Activated CD8-positive, alpha-beta memory T cell treated with anti-CD3 and anti-CD28 coated beads, Interleukin-2, amount 50 U/mL, for 24 hours (primary cell): Measurements from ENCODE around the gene MYO1H.
"Not testable (repeated sequence)": the region's sequence is repeated elsewhere in the genome, so short reads cannot be mapped to it uniquely, and the experiment has no call there.

Experiments used
- DNase-seq: peaks from one replicate; pipeline ENCODE4 v3.0.0-alpha.2; 2020; ENCODE audit errors: extremely low read depth

MYO1H gene

DNA sequence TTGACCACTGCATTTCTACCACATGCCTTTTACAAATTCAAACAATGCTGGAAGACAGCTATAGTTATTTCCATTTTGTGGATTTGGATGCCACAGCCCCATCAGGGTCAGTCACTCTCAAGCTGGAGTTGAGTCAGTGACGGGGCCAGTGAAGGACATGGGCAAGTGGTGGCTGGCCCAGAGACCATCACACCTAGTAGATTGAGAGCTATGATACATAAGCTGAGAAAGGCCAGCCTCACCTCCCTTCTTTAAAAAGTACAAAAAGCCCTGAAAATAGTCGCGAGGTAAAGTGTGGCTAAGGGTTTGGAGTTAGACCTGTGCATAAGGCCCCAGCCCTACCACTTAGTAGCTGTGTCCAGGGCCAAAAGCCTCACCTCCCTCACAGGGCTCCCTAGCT is 125.3 kb downstream of the MYO1H start:
- DNase-seq = no peak

DNA sequence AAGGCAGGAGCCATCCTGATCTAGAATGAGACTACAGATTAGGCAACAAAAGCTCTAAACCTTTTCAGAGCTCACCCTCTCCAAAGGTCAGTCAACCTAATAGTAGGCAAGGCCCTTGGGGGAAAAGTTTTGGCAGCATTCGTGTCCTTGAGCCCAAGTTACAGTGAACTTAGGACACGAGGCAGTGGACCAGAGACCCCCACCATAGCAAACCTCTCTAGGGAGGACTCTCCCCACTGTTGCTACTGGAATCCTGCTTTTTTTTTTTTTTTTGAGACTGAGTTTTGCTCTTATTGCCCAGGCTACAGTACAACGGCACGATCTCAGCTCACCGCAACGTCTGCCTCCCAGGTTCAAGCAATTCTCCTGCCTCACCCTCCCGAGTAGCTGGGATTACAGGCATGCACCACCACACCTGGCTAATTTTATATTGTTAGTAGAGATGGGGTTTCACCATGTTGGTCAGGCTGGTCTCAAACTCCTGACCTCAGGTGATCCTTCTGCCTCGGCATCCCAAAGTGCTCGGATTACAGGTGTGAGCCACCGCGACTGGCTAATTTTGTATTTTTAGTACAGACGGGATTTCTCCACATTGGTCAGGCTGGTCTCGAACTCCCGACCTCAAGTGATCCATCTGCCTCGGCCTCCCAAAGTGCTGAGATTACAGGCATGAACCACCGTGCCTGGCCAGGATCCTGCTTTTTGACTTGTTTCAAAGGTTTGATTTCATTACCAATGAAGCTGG is 126.0 kb downstream of the MYO1H start:
- DNase-seq = not testable (repeated sequence)

DNA sequence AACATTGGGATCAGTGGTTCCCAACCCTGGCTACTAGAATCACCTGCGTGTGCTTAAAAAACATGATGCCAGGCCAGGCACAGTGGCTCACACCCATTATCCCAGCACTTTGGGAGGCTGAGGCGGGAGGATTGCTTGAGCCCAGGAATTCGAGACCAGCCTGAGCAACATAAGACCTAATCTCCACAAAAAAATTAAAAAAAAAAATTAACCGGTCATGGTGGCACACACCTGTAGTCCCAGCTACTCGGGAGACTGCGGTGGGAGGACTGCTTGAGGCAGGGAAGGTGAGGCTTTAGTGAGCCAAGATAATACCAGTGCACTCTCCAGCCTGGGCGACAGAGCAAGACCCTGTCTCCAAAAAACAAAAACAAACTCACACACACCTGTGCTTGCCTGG is 127.4 kb downstream of the MYO1H start:
- no peak for DNase-seq

DNA sequence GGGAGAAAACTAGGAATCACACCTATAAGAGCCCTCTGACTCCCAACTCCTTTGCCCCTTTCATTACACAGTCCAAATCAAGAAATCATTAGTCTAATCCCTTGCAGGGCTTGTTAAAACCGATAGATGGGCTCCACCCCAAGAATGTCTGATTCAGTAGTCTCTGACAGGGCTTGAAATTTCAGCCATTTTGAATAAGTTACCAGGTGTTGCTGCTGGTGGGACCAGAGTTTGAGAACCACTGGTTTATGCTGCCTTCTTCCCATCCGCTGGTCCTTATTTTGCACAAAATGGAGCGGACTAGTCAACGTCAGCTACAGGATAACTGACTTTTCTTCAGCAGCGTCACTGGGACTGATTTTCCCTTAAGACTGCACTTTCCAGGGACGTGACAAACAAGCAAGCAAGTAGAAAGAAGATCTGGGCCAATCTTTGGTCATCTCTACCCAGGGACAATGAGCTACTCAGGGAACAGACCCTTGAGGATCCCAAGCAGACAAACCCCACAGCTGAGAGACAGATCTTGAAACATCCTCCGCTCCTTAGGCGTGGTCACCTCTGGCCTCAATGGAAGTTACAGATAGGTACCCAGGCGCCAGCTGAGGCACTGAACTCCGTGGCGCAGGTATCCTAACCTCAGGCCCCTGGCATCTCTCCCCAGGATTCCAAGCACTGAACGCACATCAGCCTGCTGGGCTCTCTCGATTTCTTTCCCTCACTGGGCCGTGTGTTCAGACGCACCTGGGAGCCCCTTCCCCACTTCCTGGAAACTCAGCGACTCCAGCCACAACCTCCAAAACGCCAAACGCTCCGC is 128.5 kb downstream of the MYO1H start:
- no peak for DNase-seq

DNA sequence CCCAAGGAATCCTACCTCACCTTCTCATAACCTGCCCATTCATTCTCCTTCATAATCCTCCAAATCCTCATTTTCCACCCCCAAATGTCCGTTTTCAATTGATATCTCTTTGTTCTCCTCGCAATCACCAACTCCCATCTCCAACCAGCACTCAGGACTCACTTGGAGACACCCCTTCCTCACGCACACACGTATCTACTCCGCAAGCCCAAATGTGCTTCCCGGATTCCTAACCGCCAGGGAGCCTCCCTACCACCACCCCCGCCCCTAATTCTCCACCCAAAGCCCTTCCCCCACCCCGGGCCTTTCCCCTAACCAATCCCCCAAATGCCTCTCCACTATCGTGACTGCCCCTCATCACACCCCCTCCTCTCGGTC is 129.1 kb downstream of the MYO1H start:
- no peak for DNase-seq

DNA sequence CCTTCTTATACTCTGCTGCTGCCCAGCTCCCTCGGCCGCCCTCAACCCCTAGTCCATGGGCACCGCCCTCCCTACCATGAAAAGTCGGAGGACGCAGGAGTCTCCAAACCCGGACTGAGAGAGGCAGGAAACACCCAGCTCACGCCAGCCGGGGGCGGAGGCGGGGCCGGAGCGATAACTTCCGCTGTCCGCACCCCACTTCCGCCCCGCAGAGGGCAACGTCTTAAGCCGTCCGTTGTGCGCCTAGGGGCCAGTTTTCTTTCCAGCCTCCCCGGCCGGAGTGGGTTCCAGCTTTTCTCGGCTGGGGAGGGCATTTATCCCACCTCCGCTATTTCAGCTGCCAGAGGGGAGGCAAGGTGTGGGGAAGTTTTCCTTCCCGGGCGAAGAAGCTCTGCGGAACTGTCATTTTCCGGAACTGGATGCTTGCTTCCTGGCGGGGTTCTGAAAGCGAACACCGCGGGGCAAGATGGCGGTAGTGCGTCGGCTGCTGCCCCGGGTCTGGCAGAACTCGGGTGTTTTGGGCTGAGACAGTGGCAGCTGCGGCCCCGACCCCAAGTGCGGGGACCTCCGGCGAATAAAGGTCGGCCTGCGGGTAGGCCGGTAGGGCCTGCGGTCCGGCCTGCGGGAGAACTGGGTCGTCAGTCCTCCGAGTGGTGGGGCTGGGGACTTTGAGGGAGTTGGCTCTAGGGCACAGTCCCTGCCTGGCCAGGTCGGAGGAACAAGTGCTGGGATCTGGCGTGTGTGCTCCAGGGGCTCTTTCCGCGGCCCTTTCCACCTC is 129.7 kb downstream of the MYO1H start, which contains the start of the genes KCTD10 and UBE3B:
KCTD10 (minus strand) TSS at position 116 of the 778 bp plus-strand sequence; CDS start at position 78, 38 bp downstream.
UBE3B (plus strand) TSS at position 450 of the 778 bp plus-strand sequence. CDS start 5,918 bp downstream, outside the sequence.
- peak; percentile 54 for DNase-seq

DNA sequence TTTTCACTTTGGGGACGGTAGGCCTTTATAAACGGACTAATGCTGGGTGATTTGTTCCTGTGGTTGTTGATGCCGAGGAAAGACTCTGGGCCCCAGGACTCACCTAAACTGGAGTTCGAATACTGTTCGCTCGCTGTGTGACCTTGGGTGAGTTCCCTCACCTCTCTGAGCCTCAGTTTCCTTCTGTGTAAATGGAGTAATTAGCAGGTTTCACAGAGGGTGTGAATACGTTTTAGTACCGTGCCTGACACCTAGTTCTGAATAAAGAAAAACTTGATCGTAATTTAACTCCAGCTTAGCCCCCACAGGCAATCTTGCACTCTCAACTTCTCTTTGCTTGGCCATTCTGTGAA is 130.2 kb downstream of the MYO1H start:
- no peak for DNase-seq

DNA sequence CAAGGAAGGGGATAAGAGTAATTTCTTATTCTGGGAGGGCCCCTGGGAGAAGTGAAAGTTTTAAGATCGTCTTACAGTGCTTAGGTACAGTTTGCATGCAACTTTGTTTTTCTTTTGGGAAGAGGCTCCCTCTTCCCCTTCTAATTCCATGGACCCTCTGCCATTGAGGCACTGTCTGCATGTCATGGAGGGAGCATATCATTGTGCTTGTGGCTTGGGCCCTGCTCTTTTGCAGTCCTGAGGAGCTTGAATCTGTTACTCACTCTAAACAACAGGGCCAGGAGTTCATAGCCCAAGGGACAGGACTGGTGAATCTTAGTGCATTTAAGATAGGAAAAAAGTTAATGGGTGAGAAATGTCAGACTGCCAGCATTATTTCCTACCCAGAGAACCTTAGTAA is 132.1 kb downstream of the MYO1H start:
- DNase-seq = no peak

DNA sequence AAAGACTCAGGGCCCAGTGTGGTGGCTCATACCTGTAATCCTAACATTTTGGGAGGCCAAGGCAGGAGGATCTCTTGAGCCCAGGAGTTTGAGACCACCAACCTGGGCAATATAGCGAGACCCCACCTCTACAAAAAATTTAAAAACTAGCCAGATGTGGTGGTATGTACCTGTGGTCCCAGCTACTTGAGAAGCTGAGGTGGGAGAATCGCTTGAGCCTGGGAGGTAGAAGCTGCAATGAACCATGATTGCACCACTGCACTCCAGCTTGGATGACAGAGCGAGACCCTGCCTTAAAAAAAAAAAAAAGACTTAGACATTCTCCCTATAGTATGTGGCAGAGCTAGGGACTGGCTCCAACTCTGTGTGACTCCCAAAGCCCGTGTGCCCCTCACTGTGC is 132.7 kb downstream of the MYO1H start:
- DNase-seq = no peak

DNA sequence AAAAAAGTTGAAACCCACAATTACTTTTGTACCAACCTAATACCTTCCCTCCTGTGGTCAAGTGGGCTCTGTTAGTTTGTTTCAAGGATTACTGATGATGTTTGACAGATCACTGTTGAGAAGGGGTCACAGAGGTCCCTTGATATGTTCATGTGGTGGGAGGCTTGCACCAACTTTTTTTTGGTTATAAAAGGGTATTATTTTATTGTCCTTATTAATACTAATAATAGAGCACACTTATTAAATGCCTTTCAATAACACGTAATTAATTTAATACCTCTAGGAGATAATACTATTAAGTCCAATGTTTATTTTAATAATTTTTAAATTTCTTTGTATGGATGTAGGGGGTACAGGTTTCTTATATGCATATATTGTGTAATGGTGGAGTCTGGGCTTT is 134.2 kb downstream of the MYO1H start:
- no peak for DNase-seq

DNA sequence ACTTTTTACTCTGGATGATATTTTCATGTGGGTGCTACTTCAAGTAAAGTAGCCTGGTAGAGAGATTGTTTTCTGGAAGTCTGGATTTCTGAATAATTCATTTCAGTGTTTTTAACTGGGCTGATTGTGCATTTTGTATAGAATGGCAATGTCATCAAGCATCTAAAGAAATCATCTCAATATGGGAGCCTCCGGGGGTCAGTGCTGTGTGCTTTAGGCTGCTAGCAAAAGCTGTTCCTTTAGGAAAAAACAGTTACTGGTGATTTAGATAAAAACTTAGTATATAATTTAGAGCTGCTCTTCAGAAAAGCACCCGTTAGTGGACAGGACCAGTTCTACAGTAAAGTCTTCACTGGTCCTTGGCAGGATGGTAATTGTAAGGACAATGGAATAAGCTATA is 134.8 kb downstream of the MYO1H start:
- DNase-seq = no peak

DNA sequence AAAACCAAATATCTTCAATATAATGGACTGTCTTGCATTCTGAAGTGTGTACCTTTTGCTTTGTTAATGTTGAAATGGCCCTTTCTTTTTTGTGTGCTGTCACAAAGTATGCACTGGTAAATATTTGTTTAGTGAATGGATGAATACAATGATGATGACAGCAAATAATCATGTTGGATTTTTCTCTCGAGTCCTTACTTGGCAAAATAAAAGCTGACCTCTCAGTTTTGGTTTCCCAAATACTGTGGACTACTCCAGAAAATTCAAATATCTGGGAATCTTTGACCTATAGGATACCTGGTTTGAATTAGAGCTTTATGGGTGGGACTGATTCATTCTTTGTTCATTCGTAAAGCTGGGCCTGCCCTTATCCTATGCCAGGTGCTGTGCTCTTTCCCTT is 135.2 kb downstream of the MYO1H start:
- DNase-seq = no peak

DNA sequence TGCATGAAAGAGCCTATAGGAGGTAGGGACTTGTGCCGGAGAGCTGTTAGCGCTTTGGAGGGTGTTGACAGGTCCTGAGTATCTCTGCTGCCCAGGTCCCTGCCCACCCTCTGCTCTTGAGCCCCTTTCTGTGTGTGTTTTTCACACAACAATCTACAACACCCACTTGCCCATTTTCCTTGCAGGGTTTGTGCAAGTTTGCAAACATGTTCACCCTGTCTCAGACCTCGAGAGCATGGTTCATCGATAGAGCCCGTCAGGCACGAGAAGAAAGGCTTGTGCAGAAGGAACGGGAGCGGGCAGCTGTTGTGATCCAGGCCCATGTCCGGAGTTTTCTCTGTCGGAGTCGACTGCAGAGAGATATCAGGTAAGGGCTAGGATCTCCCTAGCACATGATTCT is 135.6 kb downstream of the MYO1H start:
- DNase-seq = no peak

DNA sequence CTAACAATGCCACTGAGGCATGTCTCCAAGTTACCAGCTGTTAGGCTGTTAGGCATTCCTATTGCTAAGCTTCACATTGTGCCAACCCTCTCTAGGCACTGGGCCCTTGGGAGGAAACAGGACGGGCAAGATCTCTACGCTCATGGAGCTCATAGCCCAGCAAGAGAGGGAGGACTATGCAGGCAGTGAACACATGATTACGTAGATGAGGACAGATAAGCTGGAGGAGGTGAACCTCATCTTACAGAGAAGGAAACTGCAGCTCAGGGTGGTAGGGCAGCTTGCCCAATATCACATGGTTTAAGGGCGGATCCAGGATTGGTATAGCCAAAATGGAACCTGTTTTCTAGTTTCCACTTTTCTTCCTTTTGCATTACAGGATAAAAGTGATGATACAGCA is 137.5 kb downstream of the MYO1H start:
- DNase-seq = no peak

DNA sequence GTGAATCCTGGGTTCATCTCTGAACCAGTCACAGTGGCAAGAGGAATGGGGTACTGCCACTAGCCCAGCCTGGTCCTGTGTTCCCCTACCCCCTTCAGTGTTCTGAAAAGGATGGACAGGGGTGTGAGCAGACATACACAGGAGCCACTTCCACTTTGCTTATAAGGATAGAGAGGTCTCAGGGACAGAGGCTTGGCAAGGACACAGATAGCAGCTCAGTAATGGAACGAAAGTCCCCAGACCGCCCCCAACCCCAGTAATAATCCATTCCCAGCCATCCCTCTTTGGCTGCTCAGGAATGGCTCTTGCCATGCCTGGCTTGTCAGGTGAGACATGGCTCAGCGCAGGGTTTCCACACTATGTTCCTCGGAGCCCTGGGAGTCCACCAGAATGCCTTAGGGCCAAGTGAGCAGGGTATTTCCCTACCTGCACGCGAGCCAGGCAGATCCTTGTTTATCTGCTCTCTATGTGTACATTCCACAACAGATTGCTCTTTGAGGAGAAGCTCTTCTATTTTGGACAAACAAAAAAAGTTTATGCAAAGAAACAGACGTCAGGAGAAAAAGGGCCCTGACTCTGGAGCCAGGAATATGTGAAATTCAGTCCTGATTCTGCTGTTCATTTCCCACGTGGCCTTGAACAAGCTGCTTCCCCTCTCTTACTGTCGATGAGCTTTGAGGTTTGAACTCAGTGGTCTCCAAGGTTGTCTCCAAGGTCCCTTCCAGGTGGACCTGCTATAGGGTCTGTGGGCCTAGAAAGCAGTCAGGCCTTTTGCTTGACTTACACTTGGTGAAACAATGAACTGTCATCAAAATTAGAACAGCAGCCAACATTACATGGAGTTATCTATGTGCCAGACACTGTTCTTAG is 139.7 kb downstream of the MYO1H start:
- no peak for DNase-seq

DNA sequence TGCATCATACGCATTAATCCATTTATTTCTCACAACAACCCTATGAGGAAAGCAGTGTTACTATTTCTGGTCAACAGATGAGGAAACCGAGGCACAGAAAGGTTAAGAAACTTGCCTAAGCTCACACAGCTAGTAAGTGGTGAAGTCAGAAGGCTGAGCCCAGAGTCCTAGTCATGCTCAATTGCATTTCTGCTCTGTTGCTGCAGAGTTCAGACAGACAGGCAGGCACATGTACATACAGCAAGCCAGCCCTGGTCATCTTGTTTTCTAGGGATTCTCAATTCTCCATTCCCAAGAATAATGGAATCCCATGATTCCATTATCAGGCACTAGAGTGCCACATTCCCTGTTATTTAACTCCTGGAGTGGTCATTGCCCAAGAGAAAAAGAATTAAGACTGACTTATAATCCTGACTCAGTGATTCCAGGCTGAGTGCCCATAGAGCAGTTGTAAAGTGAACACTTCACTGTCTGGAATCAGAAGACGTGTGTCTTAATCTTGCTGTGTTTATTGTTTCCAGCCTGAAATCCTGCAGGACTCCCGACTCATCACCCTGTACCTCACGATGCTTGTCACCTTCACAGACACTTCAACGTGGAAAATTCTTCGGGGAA is 140.5 kb downstream of the MYO1H start:
- no peak for DNase-seq

DNA sequence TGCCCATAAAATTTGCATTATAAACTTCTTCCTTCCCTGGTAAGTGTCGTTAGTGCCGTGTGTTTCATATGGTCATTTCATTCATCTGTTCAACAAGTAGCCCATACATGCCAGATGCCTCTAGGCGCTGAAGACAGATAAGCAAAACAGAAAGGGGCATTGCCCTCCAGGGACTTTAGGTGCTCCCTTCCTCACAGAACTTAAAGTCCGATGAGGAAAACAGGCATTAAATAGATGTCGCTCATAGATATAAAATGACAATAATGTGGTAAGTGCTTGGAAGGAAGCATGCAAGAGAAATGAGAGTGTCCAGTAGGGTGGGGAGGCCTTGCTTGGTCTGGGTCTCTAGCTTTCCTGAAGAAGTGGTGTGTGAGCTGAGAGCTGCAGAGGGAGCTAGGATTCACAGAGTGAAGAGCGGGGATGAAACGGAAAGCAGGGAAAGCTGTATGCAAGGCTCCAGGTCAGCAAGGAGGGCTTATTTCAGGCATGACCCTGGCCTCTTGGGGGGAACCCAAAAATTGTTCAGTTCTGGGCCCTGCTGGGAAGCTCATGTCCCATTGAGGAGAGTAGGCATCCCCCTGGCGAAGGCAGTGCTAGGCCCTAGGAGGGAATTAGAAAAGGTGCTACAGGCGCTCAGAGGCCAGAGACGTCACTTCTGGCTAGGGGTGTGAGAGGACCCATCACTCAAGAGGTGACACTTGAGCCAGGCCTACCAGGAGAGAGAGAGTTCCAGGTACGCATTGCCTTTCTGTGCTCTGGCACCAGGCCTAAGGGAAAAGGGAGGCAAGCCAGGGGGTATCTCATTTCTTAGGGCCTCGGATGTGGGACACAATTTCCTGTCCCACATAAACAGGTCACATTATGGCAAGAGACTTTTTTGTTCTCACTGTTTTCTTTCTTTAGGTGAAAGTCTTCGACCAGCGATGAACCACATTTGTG is 141.6 kb downstream of the MYO1H start:
- DNase-seq = no peak

DNA sequence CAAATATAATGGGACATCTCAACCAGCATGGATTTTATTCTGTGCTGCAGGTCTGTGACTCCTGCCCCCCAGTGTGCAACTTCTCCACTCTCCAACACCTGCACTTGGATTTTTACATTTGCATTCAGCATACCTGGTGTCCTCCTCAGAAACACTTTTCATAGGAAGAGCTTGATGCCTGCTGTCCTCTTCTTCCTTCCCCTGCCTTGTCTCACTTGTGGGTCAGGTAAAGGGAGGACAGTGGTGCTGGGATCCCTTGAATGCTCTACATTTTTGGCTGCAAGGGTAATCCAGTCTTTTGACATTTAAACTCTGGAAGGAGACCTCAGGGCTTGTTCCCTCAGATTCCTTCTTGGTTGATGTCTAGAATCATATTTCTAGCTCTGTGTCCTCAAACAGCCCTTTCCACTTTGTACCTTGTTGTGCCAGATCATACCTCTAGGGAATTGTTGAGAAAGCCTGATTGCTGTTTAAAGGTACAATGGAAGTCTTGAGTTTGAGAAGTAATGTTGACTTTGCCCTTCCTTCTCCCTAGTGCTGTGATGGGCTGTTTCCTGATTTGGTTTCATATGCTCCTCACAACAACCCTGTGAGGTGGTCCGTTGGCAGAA is 142.4 kb downstream of the MYO1H start:
- DNase-seq = no peak

DNA sequence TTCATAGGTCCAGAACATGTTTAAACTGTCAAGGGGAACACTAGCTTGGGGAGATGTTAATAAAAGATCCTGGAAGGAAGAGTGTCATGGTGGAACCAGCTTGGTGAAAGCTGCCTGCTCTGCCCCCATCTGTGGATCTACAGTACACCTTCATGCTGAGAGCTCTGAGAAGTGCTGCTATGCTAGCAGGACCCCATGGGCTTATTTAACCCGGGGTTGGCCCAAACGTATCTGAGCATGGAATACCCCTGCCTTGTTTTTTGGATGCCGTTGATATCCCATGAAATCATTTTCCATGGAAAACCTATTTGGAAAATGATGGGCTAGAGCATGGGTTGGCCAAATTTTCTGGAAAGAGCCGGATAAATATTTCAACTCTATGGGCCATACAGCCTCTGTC is 144.0 kb downstream of the MYO1H start:
- no peak for DNase-seq
